Testis (tissue), 3 donors: ENCODE measurements around the gene TNPO1. TPM values are rescaled to one million over a fixed set of nuclear protein-coding genes. Genes with fewer than 3 reads are reported as not detected.

Experiments
- DNase-seq: peaks from one replicate; pipeline ENCODE4 v3.0.0-alpha.2; 2019
- H3K27ac ChIP-seq, 2 donors: fragments of 200-600 bp; sonication (generic); one replicate each; pipeline ENCODE4 v1.5.1; 2019
- H3K27me3 ChIP-seq: fragments of 200-600 bp; sonication (generic); one replicate; pipeline ENCODE4 v1.5.1; 2019
- H3K36me3 ChIP-seq: fragments of 200-600 bp; sonication (generic); one replicate; pipeline ENCODE4 v1.5.1; 2017; ENCODE audit warnings: low read depth; ENCODE audit errors: missing control alignments
- H3K4me1 ChIP-seq: fragments of 200-600 bp; sonication (generic); one replicate; pipeline ENCODE4 v1.5.1; 2019
- H3K4me3 ChIP-seq, 2 donors: fragments of 200-600 bp; sonication (generic); one replicate each; pipeline ENCODE4 v1.5.1; 2017 to 2019
- H3K9me3 ChIP-seq: fragments of 200-600 bp; sonication (generic); one replicate; pipeline ENCODE4 v1.5.1; 2017
- POLR2A ChIP-seq: fragments of 450-650 bp; IDR thresholded peaks from one replicate; pipeline ENCODE4 v1.6.1; 2017; ENCODE audit warnings: antibody characterized with exemption, mild to moderate bottlenecking, moderate library complexity
- WGBS, 2 donors: methylation state at CpG; one replicate each; pipeline ENCODE4 v1.1.5; 2018; 5-methylcytosine and 5-hydroxymethylcytosine counted together
- intact Hi-C: fragments of 100-400 bp; cut with DNase I; formaldehyde crosslinking; loops from one replicate; pipeline ENCODE4 v1.15.1; 2023; ENCODE audit warnings: low total_unique reads
- polyA plus RNA-seq: library from polyadenylated mRNA; stranded (reverse); fragments of 350-450 nt; fragmentation: Illumina TruSeq; extraction: RNeasy Lipid Tissue Mini Kit (QIAGEN cat#74804); gene quantifications from one replicate; pipeline ENCODE4 v1.2.3, GENCODE V29; 2014; ENCODE audit warnings: low read depth, low replicate concordance; ENCODE audit not compliant: insufficient read depth
- total RNA-seq, 2 donors: library from RNA; depleted of rRNA; stranded (reverse); fragments of >200 nt; gene quantifications; one replicate each; pipeline ENCODE4 v1.2.3, GENCODE V29; 2016
- TF ChIP-seq, protein P1 (sequence below), 3 experiments: fragments of 450-650 bp in 2 of 3; fragments of 200-600 bp in 1 of 3; sonication (generic) in 1 of 3; IDR thresholded peaks; one replicate each; pipeline ENCODE4 v1.5.1; 2016 to 2019; ENCODE audit warnings: antibody characterized with exemption in 3 of 3, mild to moderate bottlenecking in 2 of 3, moderate library complexity in 1 of 3

TNPO1 gene
- total and polyA plus RNA-seq, 3 donors from 2014 or later, result 83.4 to 132 (median 120) TPM

- no peaks in the 10 kb centered on the region for H3K4me1 ChIP-seq
- H3K4me3 ChIP-seq, result no peak overlapping the region
- H3K9me3 ChIP-seq, result no peaks in the 10 kb centered on the region
- no peak overlapping the region for H3K27ac ChIP-seq
- H3K36me3 ChIP-seq, result no peaks in the 10 kb centered on the region
- no peak for DNase-seq
- no peaks in the 10 kb centered on the region for H3K27me3 ChIP-seq
- TF ChIP-seq, protein P1, sequence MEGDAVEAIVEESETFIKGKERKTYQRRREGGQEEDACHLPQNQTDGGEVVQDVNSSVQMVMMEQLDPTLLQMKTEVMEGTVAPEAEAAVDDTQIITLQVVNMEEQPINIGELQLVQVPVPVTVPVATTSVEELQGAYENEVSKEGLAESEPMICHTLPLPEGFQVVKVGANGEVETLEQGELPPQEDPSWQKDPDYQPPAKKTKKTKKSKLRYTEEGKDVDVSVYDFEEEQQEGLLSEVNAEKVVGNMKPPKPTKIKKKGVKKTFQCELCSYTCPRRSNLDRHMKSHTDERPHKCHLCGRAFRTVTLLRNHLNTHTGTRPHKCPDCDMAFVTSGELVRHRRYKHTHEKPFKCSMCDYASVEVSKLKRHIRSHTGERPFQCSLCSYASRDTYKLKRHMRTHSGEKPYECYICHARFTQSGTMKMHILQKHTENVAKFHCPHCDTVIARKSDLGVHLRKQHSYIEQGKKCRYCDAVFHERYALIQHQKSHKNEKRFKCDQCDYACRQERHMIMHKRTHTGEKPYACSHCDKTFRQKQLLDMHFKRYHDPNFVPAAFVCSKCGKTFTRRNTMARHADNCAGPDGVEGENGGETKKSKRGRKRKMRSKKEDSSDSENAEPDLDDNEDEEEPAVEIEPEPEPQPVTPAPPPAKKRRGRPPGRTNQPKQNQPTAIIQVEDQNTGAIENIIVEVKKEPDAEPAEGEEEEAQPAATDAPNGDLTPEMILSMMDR (IDR thresholded peaks at IDR 0.05), result no peak
- TF ChIP-seq POLR2A, result no peak
- WGBS, 2 donors, result 92 to 93% methylated on average over 3 of the region's 3 CpGs
- intact Hi-C loops, result no loop called here
Observed at GRCh38 chr5:72835633-72836032, 19.2 kb downstream of the TNPO1 start.

GRCh38 chr5:72836810-72837209 lies 20.3 kb downstream of the TNPO1 start:
- H3K9me3 ChIP-seq, result no peaks in the 10 kb centered on the region
- intact Hi-C loops, result no loop called here
- no peaks in the 10 kb centered on the region for H3K4me1 ChIP-seq
- no peaks in the 10 kb centered on the region for H3K27me3 ChIP-seq
- no peak for DNase-seq
- TF ChIP-seq, protein P1 (IDR thresholded peaks at IDR 0.05), result no peak
- no peak for TF ChIP-seq POLR2A
- no peaks in the 10 kb centered on the region for H3K36me3 ChIP-seq
- WGBS, 2 donors, result 76 to 91% methylated on average over 1 of the region's 1 CpG
- H3K4me3 ChIP-seq, result no peak overlapping the region
- H3K27ac ChIP-seq, result no peak overlapping the region

GRCh38 chr5:72837524-72838096 lies 21.1 kb downstream of the TNPO1 start:
- no peak for TF ChIP-seq POLR2A
- TF ChIP-seq, protein P1 (IDR thresholded peaks at IDR 0.05), result no peak
- H3K4me1 ChIP-seq, result no peaks in the 10 kb centered on the region
- no peak overlapping the region for H3K4me3 ChIP-seq
- H3K9me3 ChIP-seq, result no peaks in the 10 kb centered on the region
- 83 to 86% methylated on average over 4 of the region's 4 CpGs for WGBS, 2 donors
- H3K36me3 ChIP-seq, result no peaks in the 10 kb centered on the region
- intact Hi-C loops, result no loop called here
- no peak overlapping the region for H3K27ac ChIP-seq
- no peak for DNase-seq
- H3K27me3 ChIP-seq, result no peaks in the 10 kb centered on the region

- H3K9me3 ChIP-seq, result no peaks in the 10 kb centered on the region
- no peak overlapping the region for H3K4me3 ChIP-seq
- no peak overlapping the region for H3K27ac ChIP-seq
- H3K27me3 ChIP-seq, result no peaks in the 10 kb centered on the region
- H3K36me3 ChIP-seq, result no peaks in the 10 kb centered on the region
- TF ChIP-seq POLR2A, result no peak
- TF ChIP-seq, protein P1 (IDR thresholded peaks at IDR 0.05), result no peak
- no peak for DNase-seq
- WGBS, 2 donors, result 59 to 61% methylated on average over 5 of the region's 5 CpGs
- H3K4me1 ChIP-seq, result no peaks in the 10 kb centered on the region
- intact Hi-C loops, result no loop called here
Observed at GRCh38 chr5:72840041-72840440, 23.6 kb downstream of the TNPO1 start.

- H3K4me1 ChIP-seq, result no peaks in the 10 kb centered on the region
- no peak overlapping the region for H3K4me3 ChIP-seq
- no peaks in the 10 kb centered on the region for H3K9me3 ChIP-seq
- intact Hi-C loops, result no loop called here
- no peak for TF ChIP-seq POLR2A
- TF ChIP-seq, protein P1 (IDR thresholded peaks at IDR 0.05), result no peak
- H3K36me3 ChIP-seq, result no peaks in the 10 kb centered on the region
- no peaks in the 10 kb centered on the region for H3K27me3 ChIP-seq
- H3K27ac ChIP-seq, result no peak overlapping the region
- WGBS, 2 donors, result 88 to 96% methylated on average over 1 of the region's 1 CpG
- DNase-seq, result no peak
Observed at GRCh38 chr5:72841756-72842535, 25.5 kb downstream of the TNPO1 start.
